Sciatic nerve (tissue), 2 donors: ENCODE data around the gene KIAA1755. TPM values are rescaled to one million over a fixed set of nuclear protein-coding genes. Genes with fewer than 3 reads are reported as not detected.
"Not testable (repeated sequence)": the region's sequence is repeated elsewhere in the genome, so short reads cannot be mapped to it uniquely, and the experiment has no call there.

ENCODE experiments used
- ATAC-seq: fragments of 200-7000 bp; cut with Tn5 transposase; one replicate; pipeline ENCODE4 v1.9.1; 2020; ENCODE audit warnings: mild to moderate bottlenecking, moderate library complexity
- DNase-seq: peaks from one replicate; pipeline ENCODE4 v3.0.0-alpha.2; 2020; ENCODE audit warnings: low spot score
- intact Hi-C: fragments of 100-400 bp; cut with DNase I; formaldehyde crosslinking; loops from one replicate; pipeline ENCODE4 v1.14.2; 2022
- total RNA-seq: library from RNA; stranded (reverse); fragmentation: NEBNext Ultra II Directional; extraction: Animal tissue kit (Norgen Biotek cat#: 25700); gene quantifications from one replicate; pipeline ENCODE4 v1.2.1, GENCODE V29; 2021
- donor health status: DM: no; HTN: no; CAD: no.
- donor health status: DM: no; HTN: no; CAD: no.

The KIAA1755 gene
- total RNA-seq, 1 donor from 2014 or later, result 56.0 TPM

GRCh38 chr20:38290829-38291814, 30.6 kb upstream of the KIAA1755 start:
- DNase-seq (peak; percentile 64), ATAC-seq (peak; percentile 62)
- intact Hi-C loops, result no loop called here

GRCh38 chr20:38286586-38287531, 26.3 kb upstream of the KIAA1755 start:
- ATAC-seq, result peak; percentile 97
- peak; percentile 86 for DNase-seq
- intact Hi-C loops, result no loop called here

- intact Hi-C loops, result no loop called here
- ATAC-seq, result no peak
- DNase-seq, result no peak
These were observed 24.4 kb upstream of the KIAA1755 start for GRCh38 chr20:38284893-38285444.

- ATAC-seq, DNase-seq, intact Hi-C loops: not testable (repeated sequence)
These were observed 23.6 kb upstream of the KIAA1755 start for GRCh38 chr20:38284066-38284650.

- DNase-seq (no peak), ATAC-seq (no peak)
- intact Hi-C loops, result no loop called here
These were observed 22.7 kb upstream of the KIAA1755 start for GRCh38 chr20:38283236-38283635.

GRCh38 chr20:38281176-38281915, 20.8 kb upstream of the KIAA1755 start:
- ATAC-seq, intact Hi-C loops, DNase-seq: not testable (repeated sequence)

- DNase-seq, result no peak
- intact Hi-C loops, result no loop called here
- no peak for ATAC-seq
These were observed 18.2 kb upstream of the KIAA1755 start for GRCh38 chr20:38278763-38279162.

GRCh38 chr20:38278131-38278530, 17.6 kb upstream of the KIAA1755 start:
- DNase-seq (no peak), ATAC-seq (peak; percentile 65)
- intact Hi-C loops, result no loop called here

GRCh38 chr20:38277691-38278090, 17.2 kb upstream of the KIAA1755 start:
- intact Hi-C loops, result no loop called here
- DNase-seq, result no peak

GRCh38 chr20:38277285-38277684, 16.8 kb upstream of the KIAA1755 start:
- intact Hi-C loops, result no loop called here
- DNase-seq (no peak), ATAC-seq (no peak)

More at GRCh38 chr20:38277691-38278090, 17.2 kb upstream of the KIAA1755 start:
- ATAC-seq, result no peak

GRCh38 chr20:38275815-38276550, 15.4 kb upstream of the KIAA1755 start:
- ATAC-seq (no peak), DNase-seq (no peak)
- intact Hi-C loops, result no loop called here

GRCh38 chr20:38272961-38273360, 12.4 kb upstream of the KIAA1755 start:
- DNase-seq (no peak), ATAC-seq (peak; percentile 52)
- intact Hi-C loops, result no loop called here

- intact Hi-C loops, result no loop called here
- DNase-seq (no peak), ATAC-seq (no peak)
These were observed 11.9 kb upstream of the KIAA1755 start for GRCh38 chr20:38272398-38272797.

GRCh38 chr20:38271608-38272120, 11.1 kb upstream of the KIAA1755 start:
- intact Hi-C loops, result no loop called here

GRCh38 chr20:38270869-38271605, 10.5 kb upstream of the KIAA1755 start:
- intact Hi-C loops, result no loop called here
- peak; percentile 79 for DNase-seq
- peak; percentile 95 for ATAC-seq

More at GRCh38 chr20:38271608-38272120, 11.1 kb upstream of the KIAA1755 start:
- no peak for ATAC-seq
- no peak for DNase-seq

- ATAC-seq, result no peak
- intact Hi-C loops, result no loop called here
- no peak for DNase-seq
These were observed 9.2 kb upstream of the KIAA1755 start for GRCh38 chr20:38269715-38270114.

- no peak for ATAC-seq
- intact Hi-C loops, result no loop called here
- DNase-seq, result no peak
These were observed 8.5 kb upstream of the KIAA1755 start for GRCh38 chr20:38269040-38269439.
